H1 (cell line): ENCODE results near the gene KTN1. TPM values are rescaled to one million over a fixed set of nuclear protein-coding genes. Genes with fewer than 3 reads are reported as not detected.

Experiments used
- polyA plus RNA-seq, 7 experiments: library from polyadenylated mRNA; depleted of rRNA in 3 of 7; stranded (reverse) in 5 of 7; unstranded in 2 of 7; fragments of >200 nt in 5 of 7; fragments of 200-250 nt in 2 of 7; gene quantifications; 1 replicate in 5 of 7; 2 replicates in 1 of 7; 4 replicates in 1 of 7; pipeline versions ENCODE4 v1.2.1 to v1.2.3, GENCODE V29; 2011 to 2013; ENCODE audit warnings: missing spikeins in 2 of 7, mixed read lengths in 2 of 7
- total RNA-seq: library from RNA; stranded (reverse); fragmentation: NEBNext Ultra II Directional; extraction: Animal tissue kit (Norgen Biotek cat#: 25700); gene quantifications from 2 replicates; pipeline ENCODE4 v1.2.1, GENCODE V29; 2021
- TF ChIP-seq, protein P1 (sequence below): IDR thresholded peaks from 2 replicates; pipeline ENCODE4 v1.6.1; 2012; ENCODE audit warnings: inconsistent platforms

The KTN1 gene
- total and polyA plus RNA-seq, 2 of the 8 experiments (the other 6 are each of a cell fraction or from before 2014, with no cell fraction given): 15.4 to 151 TPM

- TF ChIP-seq, protein P1, sequence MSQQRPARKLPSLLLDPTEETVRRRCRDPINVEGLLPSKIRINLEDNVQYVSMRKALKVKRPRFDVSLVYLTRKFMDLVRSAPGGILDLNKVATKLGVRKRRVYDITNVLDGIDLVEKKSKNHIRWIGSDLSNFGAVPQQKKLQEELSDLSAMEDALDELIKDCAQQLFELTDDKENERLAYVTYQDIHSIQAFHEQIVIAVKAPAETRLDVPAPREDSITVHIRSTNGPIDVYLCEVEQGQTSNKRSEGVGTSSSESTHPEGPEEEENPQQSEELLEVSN: no peak
- TF ChIP-seq, all 59 proteins: peak for 0
These were observed 108.6 kb downstream of the KTN1 start (continued) for GRCh38 chr14:55688566-55688965.
